Naive B cell (primary cell): ENCODE results near the gene DNAH2. TPM values are rescaled to one million over a fixed set of nuclear protein-coding genes. Genes with fewer than 3 reads are reported as not detected.
A peak's percentile ranks its signal among the peaks of the same experiment; 100 is the strongest.

Experiments
- ATAC-seq, 2 donors: fragments of 150-1000 bp; cut with Tn5 transposase; 2 replicates each; pipeline ENCODE4 v1.10.0; 2021; ENCODE audit warnings: low read depth in 2 of 2, mild to moderate bottlenecking in 2 of 2, moderate library complexity in 2 of 2
- DNase-seq: peaks from one replicate; pipeline ENCODE4 v3.0.0; 2022
- H3K27ac Mint-ChIP-seq, 6 donors: one replicate each; pipeline ENCODE4 v1.8.0; 2020 to 2022; ENCODE audit warnings: mild to moderate bottlenecking in 6 of 6, mixed read lengths in 6 of 6, moderate library complexity in 5 of 6, inconsistent platforms in 2 of 6
- H3K27me3 Mint-ChIP-seq, 3 donors: one replicate each; pipeline ENCODE4 v1.8.0; 2021 to 2022; ENCODE audit warnings: mixed read lengths in 3 of 3, mild to moderate bottlenecking in 1 of 3
- H3K36me3 Mint-ChIP-seq, 2 donors: one replicate each; pipeline ENCODE4 v1.8.0; 2020 to 2022; ENCODE audit warnings: mixed read lengths in 2 of 2, inconsistent platforms in 1 of 2, mild to moderate bottlenecking in 1 of 2
- H3K4me1 Mint-ChIP-seq, 3 donors: one replicate each; pipeline ENCODE4 v1.8.0; 2020 to 2022; ENCODE audit warnings: mixed read lengths in 3 of 3, inconsistent platforms in 1 of 3, mild to moderate bottlenecking in 1 of 3, moderate library complexity in 1 of 3
- H3K4me3 Mint-ChIP-seq, 8 donors: one replicate each; pipeline ENCODE4 v1.8.0; 2020 to 2022; ENCODE audit warnings: mild to moderate bottlenecking in 8 of 8, mixed read lengths in 8 of 8, moderate library complexity in 8 of 8, inconsistent platforms in 2 of 8
- H3K9me3 Mint-ChIP-seq, 7 donors: one replicate each; pipeline ENCODE4 v1.8.0; 2020 to 2022; ENCODE audit warnings: mixed read lengths in 7 of 7, mild to moderate bottlenecking in 5 of 7, inconsistent platforms in 2 of 7, moderate library complexity in 1 of 7
- polyA plus RNA-seq, 6 donors: library from polyadenylated mRNA; unstranded; fragments of 300-500 nt; fragmentation: Illumina TruSeq; gene quantifications; one replicate each; pipeline ENCODE4 v1.2.3, GENCODE V29; 2021; ENCODE audit warnings: low read depth in 6 of 6

DNAH2 gene
- polyA plus RNA-seq, 6 donors from 2014 or later: not detected

- Mint-ChIP-seq H3K9me3 (no peaks in the 10 kb centered on the region), H3K4me3 (no peak overlapping the region), H3K27ac (no peak overlapping the region), H3K4me1 (no peaks in the 10 kb centered on the region), H3K36me3 (no peaks in the 10 kb centered on the region), H3K27me3 (peaks cover 9 to 39% (median 19%) of the 10 kb centered on the region in 3 donors)
- DNase-seq (no peak), ATAC-seq (no peak)
These were observed 63.2 kb downstream of the DNAH2 start for GRCh38 chr17:7780736-7781135.

DNA sequence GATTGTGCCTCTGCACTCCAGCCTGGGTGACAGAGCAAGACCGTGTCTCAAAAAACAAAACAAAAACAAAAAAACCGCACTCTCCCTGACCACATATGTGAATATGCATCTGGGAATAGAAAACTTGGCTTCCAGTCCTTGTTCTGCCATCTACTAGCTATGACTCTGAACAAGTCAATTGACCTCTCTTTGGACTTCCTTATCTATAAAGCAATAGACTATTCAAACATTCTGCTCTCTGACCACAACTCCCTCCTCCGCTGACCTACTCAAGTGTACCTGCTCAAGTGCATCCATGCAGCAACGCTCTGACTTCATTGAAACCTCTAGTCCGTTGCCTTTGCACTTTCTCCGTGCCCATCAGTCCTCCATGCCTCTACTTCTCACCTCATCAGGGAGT is 63.9 kb downstream of the DNAH2 start:
- H3K27ac Mint-ChIP-seq: no peak overlapping the region
- H3K9me3 Mint-ChIP-seq: no peaks in the 10 kb centered on the region
- H3K27me3 Mint-ChIP-seq: peaks cover 7 to 38% (median 19%) of the 10 kb centered on the region in 3 donors
- H3K4me1 Mint-ChIP-seq: no peaks in the 10 kb centered on the region
- no peak for DNase-seq
- peak in 1 of 2 donors; percentile 45 for ATAC-seq
- H3K36me3 Mint-ChIP-seq: no peaks in the 10 kb centered on the region
- no peak overlapping the region for H3K4me3 Mint-ChIP-seq

DNA sequence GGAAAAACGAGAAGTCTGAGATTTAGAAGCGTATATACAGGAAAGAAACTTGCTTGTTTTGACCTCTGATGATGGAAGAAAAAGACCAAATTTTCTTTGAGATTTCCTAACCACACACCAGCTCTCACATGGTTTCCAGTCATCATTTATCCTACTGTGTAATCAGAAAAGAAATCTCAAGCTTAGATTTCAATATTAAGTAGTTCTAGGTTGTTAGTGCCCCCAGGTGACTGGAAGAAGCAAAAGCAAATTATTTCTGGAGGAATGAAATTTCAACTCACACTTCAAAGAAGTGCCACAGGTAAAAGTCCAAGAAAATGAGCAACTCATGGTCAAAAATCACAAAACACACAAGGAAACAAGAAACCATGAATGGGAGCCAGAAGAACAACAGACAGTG is 64.7 kb downstream of the DNAH2 start:
- H3K27me3 Mint-ChIP-seq: peaks cover 7 to 35% (median 18%) of the 10 kb centered on the region in 3 donors
- H3K4me3 Mint-ChIP-seq: no peak overlapping the region
- ATAC-seq (no peak), DNase-seq (no peak)
- peak overlapping the region in 1 of 6 donors; percentile 16 for H3K27ac Mint-ChIP-seq
- no peaks in the 10 kb centered on the region for H3K36me3 Mint-ChIP-seq
- no peaks in the 10 kb centered on the region for H3K4me1 Mint-ChIP-seq
- no peaks in the 10 kb centered on the region for H3K9me3 Mint-ChIP-seq

DNA sequence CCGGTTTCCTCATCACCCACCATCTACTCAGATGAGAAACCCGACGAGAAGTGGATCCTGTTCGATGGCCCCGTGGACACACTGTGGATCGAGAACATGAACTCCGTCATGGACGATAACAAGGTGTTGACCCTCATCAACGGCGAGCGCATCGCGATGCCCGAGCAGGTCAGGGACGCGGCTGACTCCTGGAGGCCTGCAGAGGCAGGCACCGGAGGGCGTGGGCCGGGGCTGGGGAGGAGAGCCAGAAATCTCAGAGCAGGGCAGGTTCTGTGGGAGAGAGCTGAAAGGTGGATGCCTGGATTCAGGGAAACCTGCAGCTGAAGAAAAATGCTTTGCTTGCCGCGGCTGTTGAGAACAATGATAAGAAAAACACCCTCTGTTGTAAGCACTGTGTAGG is 69.3 kb downstream of the DNAH2 start:
- Mint-ChIP-seq H3K27ac (peak overlapping the region in 1 of 6 donors; percentile 21), H3K9me3 (no peaks in the 10 kb centered on the region), H3K4me3 (no peak overlapping the region), H3K27me3 (peaks cover 7 to 34% (median 11%) of the 10 kb centered on the region in 3 donors), H3K36me3 (no peaks in the 10 kb centered on the region), H3K4me1 (no peaks in the 10 kb centered on the region)
- ATAC-seq (no peak), DNase-seq (no peak)

GRCh38 chr17:7789131-7789530 is 71.6 kb downstream of the DNAH2 start:
- Mint-ChIP-seq H3K27me3 (peaks cover 7 to 23% (median 21%) of the 10 kb centered on the region in 3 donors), H3K4me1 (no peaks in the 10 kb centered on the region), H3K27ac (peak overlapping the region in 1 of 6 donors; percentile 7), H3K36me3 (no peaks in the 10 kb centered on the region), H3K4me3 (no peak overlapping the region), H3K9me3 (no peaks in the 10 kb centered on the region)
- DNase-seq (no peak), ATAC-seq (no peak)

- no peaks in the 10 kb centered on the region for H3K4me1 Mint-ChIP-seq
- DNase-seq (no peak), ATAC-seq (no peak)
- peaks cover 3 to 28% (median 25%) of the 10 kb centered on the region in 3 donors for H3K27me3 Mint-ChIP-seq
- no peak overlapping the region for H3K4me3 Mint-ChIP-seq
- H3K36me3 Mint-ChIP-seq: no peaks in the 10 kb centered on the region
- peak overlapping the region in 1 of 6 donors; percentile 53 for H3K27ac Mint-ChIP-seq
- H3K9me3 Mint-ChIP-seq: no peaks in the 10 kb centered on the region
These were observed 72.6 kb downstream of the DNAH2 start for GRCh38 chr17:7790150-7790549.

- DNase-seq (no peak), ATAC-seq (no peak)
- no peaks in the 10 kb centered on the region for H3K9me3 Mint-ChIP-seq
- H3K36me3 Mint-ChIP-seq: no peaks in the 10 kb centered on the region
- H3K27me3 Mint-ChIP-seq: peaks cover 6 to 25% (median 24%) of the 10 kb centered on the region in 3 donors
- H3K27ac Mint-ChIP-seq: peak overlapping the region in 1 of 6 donors; percentile 83
- H3K4me3 Mint-ChIP-seq: no peak overlapping the region
- no peaks in the 10 kb centered on the region for H3K4me1 Mint-ChIP-seq
These were observed 75.1 kb downstream of the DNAH2 start for GRCh38 chr17:7792611-7793010.

DNA sequence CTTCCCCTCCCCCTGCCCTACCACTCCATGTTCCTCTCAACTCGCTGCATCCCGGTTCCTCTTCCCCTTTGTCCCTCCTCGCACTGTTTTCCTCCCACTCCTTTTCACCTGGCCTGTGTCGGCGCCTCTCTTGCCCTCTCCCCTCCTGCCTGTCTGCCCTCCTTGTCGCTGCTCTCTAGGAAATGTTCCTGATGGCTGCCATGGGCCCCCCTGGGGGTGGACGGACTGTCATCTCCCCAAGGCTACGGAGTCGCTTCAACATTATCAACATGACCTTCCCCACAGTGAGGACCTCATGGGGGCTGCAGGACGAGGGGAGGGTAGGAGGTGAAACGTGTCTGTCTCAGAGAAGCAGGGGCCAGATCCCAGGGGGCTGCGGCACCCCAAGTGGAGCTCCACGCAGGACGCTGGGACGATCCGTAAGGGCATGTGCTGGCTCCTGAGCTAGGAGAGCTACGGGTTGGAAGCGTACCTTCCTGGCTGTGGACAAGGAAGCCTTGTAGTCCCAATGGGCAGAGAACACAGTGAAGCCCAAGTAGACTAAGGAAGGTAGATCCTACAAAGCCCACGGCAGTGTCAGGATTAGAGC is 76.6 kb downstream of the DNAH2 start:
- Mint-ChIP-seq H3K27ac (no peak overlapping the region), H3K9me3 (no peaks in the 10 kb centered on the region), H3K27me3 (peaks cover 9 to 32% (median 17%) of the 10 kb centered on the region in 3 donors), H3K36me3 (no peaks in the 10 kb centered on the region), H3K4me1 (no peaks in the 10 kb centered on the region), H3K4me3 (no peak overlapping the region)
- no peak for DNase-seq
- no peak for ATAC-seq

DNA sequence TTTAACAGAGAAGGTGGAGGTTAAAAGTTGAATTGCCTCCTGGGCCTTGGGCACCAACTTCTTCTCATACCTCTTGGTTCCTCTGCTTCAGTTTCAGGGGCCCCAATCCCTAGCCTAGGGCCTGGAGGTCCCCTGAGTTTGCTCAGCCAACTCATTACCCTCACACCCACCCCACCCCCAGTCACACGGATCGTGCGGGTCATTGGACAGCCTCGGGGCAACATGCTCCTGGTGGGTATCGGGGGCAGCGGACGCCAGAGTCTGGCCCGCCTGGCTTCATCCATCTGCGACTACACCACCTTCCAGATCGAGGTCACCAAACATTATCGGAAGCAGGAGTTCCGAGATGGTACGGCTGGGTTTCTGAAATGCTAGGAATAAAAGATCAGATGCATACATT is 80.4 kb downstream of the DNAH2 start:
- Mint-ChIP-seq H3K4me1 (no peaks in the 10 kb centered on the region), H3K36me3 (no peaks in the 10 kb centered on the region), H3K9me3 (no peaks in the 10 kb centered on the region), H3K27ac (peak overlapping the region in 2 of 6 donors; percentile 47 to 91), H3K27me3 (peaks cover 9 to 49% (median 33%) of the 10 kb centered on the region in 3 donors), H3K4me3 (peak overlapping the region in 1 of 8 donors; percentile 37)
- DNase-seq (no peak), ATAC-seq (no peak)

DNA sequence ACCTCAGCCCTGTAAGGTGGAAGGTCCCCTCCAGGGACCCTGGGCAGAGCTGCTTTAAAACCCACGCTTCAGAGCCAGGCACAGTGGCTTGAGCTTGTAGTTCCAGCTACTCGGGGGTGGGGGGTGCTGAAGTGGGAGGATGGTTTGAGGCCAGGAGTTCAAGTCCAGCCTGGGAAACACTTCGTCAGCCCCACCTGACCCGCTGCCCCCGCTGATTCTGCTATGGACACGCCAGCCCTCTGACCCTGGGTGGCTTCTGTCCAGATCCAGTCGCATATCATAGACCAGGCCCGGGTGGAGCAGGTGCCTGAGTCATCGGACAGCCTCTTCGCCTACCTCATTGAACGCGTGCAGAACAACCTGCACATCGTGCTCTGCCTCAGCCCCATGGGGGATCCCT is 81.3 kb downstream of the DNAH2 start:
- Mint-ChIP-seq H3K4me3 (no peak overlapping the region), H3K36me3 (no peaks in the 10 kb centered on the region), H3K9me3 (no peaks in the 10 kb centered on the region), H3K4me1 (no peaks in the 10 kb centered on the region), H3K27ac (no peak overlapping the region), H3K27me3 (peaks cover 12 to 49% (median 42%) of the 10 kb centered on the region in 3 donors)
- ATAC-seq: no peak
- no peak for DNase-seq

GRCh38 chr17:7803981-7804380 is 86.4 kb downstream of the DNAH2 start:
- H3K36me3 Mint-ChIP-seq: no peaks in the 10 kb centered on the region
- DNase-seq (no peak), ATAC-seq (no peak)
- no peak overlapping the region for H3K27ac Mint-ChIP-seq
- peaks cover 0 to 5% (median 2%) of the 10 kb centered on the region in 3 donors for H3K4me1 Mint-ChIP-seq
- H3K4me3 Mint-ChIP-seq: peak overlapping the region in 1 of 8 donors; percentile 33
- H3K27me3 Mint-ChIP-seq: peaks cover 9 to 53% (median 52%) of the 10 kb centered on the region in 3 donors
- H3K9me3 Mint-ChIP-seq: no peaks in the 10 kb centered on the region

DNA sequence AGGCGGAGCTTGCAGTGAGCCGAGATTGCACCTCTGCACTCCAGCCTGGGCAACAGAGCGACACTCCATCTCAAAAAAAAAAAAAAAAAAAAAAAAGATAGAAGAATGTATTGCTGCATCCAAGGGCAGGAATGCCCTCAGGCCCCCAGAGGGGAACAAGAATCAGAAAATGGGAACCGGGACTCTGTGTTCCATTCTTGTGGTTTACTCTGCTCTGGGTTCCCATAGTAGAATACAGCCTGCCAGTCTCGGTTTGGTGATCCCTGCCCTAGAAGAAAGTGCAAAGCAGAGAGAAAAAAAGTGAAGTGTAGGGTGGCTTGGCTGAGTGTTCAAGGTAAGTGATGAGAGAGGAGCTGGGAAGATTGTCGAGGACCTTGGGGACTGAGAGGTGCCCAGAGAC is 89.0 kb downstream of the DNAH2 start:
- peaks cover 14 to 57% (median 56%) of the 10 kb centered on the region in 3 donors for H3K27me3 Mint-ChIP-seq
- peak overlapping the region in 1 of 6 donors; percentile 60 for H3K27ac Mint-ChIP-seq
- H3K4me1 Mint-ChIP-seq: peaks cover 0 to 5% (median 2%) of the 10 kb centered on the region in 3 donors
- no peak for DNase-seq
- H3K4me3 Mint-ChIP-seq: no peak overlapping the region
- H3K9me3 Mint-ChIP-seq: no peaks in the 10 kb centered on the region
- no peak for ATAC-seq
- no peaks in the 10 kb centered on the region for H3K36me3 Mint-ChIP-seq

GRCh38 chr17:7807206-7807605 is 89.7 kb downstream of the DNAH2 start:
- Mint-ChIP-seq H3K4me3 (no peak overlapping the region), H3K36me3 (no peaks in the 10 kb centered on the region), H3K27me3 (peaks cover 14 to 53% (median 51%) of the 10 kb centered on the region in 3 donors), H3K9me3 (no peaks in the 10 kb centered on the region), H3K27ac (no peak overlapping the region), H3K4me1 (peaks cover 0 to 5% (median 2%) of the 10 kb centered on the region in 3 donors)
- DNase-seq: no peak
- no peak for ATAC-seq

GRCh38 chr17:7809086-7809790 is 91.7 kb downstream of the DNAH2 start:
- no peaks in the 10 kb centered on the region for H3K36me3 Mint-ChIP-seq

More at GRCh38 chr17:7809086-7809790, 91.7 kb downstream of the DNAH2 start:
- no peak overlapping the region for H3K27ac Mint-ChIP-seq
- H3K4me3 Mint-ChIP-seq: no peak overlapping the region
- H3K9me3 Mint-ChIP-seq: no peaks in the 10 kb centered on the region
- peaks cover 0 to 5% (median 2%) of the 10 kb centered on the region in 3 donors for H3K4me1 Mint-ChIP-seq
- DNase-seq (no peak), ATAC-seq (no peak)
- H3K27me3 Mint-ChIP-seq: peaks cover 11 to 35% (median 31%) of the 10 kb centered on the region in 3 donors
